ENCODE measurements around the gene CCDC183.
"Not testable (repeated sequence)": the region's sequence is repeated elsewhere in the genome, so short reads cannot be mapped to it uniquely, and the experiment has no call there.

CCDC183 gene

DNA sequence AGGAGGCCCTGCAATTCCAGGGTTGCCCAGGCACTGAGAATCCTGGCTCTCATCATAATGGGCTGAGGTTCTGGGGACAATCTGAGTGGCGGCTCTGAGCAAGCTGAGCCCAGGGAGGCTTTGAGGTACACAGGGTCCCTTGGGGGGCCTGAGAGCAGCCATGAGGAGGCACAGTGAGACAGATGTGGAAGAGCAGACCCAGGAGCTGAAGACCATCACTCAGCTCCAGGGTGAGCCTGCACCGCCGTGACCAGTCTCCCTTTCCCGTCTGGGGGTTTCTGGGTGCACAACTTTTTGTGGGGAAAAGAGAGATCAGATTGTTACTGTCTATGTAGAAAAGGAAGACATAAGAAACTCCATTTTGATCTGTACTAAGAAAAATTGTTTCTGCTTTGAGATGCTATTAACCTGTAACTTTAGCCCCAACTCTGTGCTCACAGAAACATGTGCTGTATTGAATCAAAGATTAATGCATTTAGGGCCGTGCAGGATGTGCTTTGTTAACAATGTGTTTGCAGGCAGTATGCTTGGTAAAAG lies at the start of gene CCDC183:
TSS of gene CCDC183 (plus strand) at position 101 of the 537 bp plus-strand sequence. CDS start at position 161, 60 bp downstream.
- DNase-seq: no peak

DNA sequence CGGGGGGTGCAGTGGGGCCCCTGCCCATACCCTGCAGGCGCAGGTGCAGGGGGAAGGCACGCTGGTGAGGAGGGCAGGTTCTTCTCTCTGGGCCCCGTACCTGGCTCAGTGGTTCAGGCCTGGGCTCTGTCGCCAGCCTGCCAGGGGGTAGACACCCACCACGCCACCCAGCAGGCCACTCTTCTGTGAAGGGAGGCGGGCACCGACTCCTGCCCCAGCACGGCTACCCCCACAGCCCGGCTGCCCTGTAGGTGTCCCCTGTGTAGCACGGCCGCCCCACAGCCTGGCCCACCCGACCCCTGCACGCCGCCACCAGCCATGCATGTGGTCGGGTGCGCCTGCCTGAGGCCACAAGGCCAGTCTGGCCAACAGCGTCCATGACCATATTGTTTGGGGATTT lies 49.5 kb upstream of the CCDC183 start:
- no peak for DNase-seq

DNA sequence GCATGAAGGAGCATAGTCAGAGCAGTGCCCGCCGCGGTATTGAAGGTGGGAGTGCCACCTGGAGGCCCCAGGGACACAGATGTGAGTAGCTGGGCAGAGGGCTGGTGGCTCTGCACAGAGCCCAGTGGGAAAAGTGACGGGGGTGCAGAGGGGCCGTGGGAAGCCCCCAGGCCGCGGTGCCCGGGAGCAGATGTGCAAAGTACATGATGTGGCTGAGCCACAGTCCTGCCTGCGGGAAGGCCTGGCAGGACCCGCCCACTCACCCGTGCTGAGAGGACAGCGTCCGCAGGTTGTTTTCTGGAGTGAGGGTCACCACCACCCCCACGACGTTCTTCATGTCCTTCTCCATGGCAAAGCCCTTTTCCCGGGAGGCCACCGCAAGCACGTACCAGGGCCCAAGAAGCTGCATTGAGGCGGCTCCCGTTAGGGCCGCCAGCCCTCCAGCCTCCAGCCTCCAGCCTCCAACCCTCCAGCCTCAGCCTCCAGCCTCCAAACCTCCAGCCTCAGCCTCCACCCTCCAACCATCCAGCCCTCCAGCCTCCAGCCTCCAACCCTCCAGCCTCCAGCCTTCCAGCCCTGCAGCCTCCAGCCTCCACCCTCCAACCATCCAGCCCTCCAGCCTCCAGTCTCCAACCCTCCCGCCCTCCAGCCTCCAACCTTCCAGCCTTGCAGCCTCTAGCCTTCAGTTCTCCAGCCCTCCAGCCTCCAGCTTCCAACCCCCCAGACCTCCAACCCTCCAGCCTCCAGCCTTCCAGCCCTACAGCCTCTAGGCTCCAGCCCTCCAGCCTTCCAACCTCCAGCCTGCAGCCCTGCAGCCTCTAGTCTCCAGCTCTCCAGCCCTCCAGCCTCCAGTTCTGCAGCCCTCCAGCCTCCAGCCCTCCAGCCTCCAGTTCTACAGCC lies 48.7 kb upstream of the CCDC183 start:
- no peak for DNase-seq

DNA sequence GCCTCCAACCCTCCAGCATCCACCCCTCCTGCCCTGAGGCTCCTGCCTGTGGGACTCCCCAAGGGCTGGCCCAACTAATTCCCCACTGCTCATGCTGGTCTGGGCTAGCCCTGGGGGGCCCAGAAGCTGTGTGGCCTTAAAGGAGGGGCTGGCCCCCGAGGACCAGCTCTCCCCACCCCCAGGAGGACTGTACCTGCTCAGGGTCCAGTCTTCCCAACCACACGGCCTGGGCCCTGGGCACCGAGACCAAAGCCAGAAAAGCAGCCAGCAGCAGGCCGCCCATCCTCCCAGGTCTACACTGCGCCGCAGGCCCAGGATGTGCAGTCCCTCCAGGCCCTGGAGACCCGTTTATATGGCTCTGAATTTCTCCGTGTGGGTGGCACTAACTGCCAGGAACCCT lies 47.9 kb upstream of the CCDC183 start, which contains the start of gene LCN6:
TSS of gene LCN6 (minus strand) at position 325 of the 400 bp plus-strand sequence. CDS start at position 283, 42 bp downstream.
- no peak for DNase-seq

DNA sequence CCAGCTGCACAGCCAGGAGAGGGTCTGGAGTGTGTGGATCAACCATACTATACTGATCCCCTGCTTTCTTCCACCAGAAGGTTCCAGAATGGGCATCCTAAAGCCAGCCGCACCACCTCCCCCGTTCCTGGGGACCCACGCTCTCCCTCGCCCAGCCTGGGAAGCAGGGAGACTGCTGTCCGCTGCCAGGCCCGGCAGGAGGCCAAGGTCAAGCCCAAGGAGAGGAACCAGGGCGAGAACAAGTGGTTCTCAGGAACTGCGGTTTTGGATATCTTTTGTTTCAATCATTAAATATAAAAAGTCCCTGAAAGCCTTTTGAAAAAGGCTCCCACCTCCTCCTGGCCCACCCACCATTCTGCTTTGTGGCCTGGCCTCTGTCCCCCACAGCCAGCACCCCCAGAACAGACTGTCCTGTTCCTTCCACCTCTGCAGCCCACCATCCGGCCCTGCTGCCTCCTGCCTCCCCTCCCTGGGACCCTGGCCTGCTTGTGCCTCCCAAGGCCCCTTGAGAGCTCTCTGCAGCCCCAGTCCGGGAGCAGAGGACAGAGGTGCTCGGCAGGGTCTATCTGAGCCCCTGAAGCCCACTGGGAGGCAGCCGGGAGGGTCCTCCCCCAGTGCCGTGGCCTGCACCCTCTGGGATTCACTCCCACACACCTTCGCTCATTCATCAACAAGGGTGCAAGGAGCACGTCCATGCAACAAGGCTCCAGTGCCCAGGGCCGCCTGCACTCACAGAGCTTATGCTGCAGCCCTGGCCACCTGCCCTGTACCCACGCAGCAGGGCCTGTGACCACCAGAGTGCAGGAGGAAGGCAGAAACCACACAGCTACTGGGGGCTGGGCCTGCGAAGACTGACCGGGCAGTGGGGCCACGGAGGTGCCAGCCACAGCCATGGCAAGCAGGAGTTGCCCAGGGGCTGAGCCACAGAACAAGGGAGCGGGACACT lies 47.2 kb upstream of the CCDC183 start:
- DNase-seq: no peak

DNA sequence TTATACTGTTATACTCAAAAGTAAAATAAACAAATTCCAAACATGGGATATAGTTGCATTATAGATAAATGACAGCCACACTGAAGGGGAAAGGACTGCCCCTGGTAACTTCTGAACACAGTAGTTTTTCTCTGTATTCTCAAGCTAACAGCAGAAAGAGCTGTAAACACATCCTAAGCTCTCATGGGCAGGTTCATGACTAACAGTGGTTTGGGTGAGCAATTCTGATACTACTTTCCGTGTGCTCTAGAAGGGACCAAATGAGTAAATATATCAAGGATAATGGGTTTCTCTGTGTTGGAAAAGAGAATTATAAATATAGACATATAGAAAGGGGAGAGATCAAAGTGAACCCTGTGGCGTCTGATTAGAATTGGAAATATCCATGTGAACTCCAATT lies 45.6 kb upstream of the CCDC183 start:
- DNase-seq: no peak

DNA sequence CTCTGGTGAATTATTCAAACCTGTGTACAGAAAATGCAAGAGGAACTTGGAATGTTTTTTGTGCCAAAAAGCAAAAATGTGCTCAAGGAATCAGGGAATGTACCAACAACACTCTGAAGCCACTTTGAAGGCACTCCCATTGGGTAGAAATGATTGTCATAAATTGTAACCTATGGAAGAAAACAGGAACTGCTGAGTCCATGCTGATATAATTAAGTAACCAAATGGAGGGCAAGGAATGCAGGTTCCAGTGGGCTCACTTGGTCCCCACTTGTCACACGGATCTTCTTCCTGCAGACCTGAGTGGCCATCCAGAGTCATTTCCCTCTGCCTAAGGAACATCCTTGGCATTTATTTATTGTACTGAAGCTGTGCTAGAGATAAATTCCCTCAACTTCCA lies 44.9 kb upstream of the CCDC183 start:
- DNase-seq: no peak

DNA sequence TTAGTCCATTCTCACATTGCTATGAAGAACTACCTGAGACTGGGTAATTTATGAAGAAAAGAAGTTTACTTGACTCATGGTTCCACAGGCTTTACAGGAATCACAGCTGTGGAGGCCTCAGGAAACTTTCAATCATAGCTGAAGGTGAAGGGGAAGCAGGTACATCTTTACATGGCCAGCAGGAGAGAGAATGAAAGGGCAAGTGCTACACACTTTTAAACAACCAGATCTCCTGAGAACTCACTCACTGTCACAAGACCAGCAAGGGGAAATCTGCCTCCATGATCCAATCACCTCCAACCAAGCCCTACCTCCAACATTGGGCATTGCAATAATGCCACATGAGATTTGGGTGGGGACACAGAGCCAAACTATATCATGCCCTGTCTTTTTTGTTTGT lies 44.3 kb upstream of the CCDC183 start:
- no peak for DNase-seq

DNA sequence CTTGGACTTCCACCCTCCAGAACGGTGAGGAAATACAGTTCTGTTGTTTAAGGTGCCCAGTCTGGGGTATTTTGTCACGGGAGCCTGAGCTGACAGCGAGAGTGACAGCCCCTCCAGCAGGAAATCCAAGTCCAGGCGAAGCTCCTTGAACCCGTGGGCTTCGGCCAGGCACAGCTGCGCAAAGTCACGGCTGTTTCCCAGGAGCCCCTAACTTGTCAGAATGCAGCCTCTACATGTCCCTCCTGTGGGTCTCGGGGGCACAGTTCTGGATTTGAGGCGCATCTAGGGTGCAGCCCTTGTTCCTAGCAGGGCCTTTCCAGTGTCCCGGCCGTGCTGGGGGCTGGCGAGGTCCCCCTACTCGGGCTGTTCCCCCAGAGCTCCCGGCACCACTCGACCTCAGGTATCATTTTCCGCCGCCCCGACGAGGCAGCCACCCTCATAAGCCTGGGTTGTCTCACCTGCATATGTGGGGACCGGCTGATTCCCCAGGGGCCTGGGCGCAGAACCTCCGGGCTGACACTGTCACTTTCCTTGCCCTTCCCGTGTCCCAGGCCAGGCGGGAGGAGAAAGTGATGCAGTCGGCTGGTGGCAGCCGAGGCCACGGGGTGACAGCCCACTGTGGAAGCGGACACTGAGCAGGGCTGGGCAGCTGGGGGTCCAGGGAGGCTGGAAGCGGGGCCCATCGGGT lies 42.6 kb upstream of the CCDC183 start:
- peak; percentile 15 for DNase-seq

DNA sequence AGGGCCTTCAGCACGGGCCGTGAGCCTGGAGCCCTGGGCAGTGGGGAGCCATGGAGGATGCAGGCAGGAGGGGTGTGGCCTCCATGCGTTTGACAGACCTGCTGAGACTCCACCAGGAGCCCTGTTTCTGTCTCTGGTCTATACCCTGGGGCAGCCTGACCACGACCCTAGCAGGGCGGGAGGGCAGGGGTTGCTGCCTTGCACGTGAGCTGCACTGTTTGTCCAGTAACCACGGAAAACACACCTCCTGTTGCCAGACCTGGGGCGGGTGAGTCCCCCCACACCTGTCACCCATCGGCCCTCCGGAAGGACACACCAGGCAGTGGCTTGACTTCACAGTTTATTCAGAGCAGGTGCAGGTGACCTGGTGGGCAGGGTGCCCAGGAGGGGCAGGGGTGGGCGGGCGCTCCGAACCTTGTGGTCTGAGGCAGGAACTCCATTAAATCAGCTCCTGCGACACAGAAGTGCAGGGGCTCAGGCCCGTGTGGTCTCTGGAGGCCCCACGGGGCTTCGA lies 42.0 kb upstream of the CCDC183 start:
- DNase-seq: no peak

DNA sequence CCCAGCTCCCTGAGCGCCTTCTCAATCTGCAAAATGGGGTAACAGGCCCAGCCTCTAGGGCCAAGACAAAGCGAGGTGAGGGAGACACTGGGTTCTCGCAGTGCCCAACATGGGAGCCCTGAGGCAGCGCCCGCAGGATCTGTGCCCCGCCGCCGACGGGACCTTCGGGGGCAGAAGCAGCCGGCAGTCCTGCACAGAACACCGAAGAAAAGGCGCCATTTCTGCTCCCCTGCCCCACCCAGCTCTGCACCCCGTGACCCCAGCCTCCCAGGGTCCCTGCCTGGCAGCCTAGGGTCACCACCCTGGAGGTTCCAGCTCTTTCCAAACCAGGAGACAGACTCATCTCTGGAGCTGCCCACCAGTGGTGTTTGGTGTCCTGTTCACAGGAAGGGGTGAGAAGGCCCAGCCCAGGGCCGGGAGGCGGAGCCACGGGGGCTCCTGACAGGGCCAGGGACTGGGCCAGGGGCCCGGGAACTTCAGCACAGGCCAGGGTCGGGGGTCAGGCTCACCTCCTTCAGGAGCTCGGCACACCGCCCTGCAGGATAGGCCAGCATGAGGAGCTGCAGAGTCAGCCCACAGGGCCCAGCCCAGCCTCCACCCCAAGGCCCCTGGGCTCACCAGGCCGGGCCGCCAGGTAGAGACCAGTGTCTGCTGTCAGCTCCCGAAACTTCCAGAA lies 41.4 kb upstream of the CCDC183 start:
- peak; percentile 13 for DNase-seq

DNA sequence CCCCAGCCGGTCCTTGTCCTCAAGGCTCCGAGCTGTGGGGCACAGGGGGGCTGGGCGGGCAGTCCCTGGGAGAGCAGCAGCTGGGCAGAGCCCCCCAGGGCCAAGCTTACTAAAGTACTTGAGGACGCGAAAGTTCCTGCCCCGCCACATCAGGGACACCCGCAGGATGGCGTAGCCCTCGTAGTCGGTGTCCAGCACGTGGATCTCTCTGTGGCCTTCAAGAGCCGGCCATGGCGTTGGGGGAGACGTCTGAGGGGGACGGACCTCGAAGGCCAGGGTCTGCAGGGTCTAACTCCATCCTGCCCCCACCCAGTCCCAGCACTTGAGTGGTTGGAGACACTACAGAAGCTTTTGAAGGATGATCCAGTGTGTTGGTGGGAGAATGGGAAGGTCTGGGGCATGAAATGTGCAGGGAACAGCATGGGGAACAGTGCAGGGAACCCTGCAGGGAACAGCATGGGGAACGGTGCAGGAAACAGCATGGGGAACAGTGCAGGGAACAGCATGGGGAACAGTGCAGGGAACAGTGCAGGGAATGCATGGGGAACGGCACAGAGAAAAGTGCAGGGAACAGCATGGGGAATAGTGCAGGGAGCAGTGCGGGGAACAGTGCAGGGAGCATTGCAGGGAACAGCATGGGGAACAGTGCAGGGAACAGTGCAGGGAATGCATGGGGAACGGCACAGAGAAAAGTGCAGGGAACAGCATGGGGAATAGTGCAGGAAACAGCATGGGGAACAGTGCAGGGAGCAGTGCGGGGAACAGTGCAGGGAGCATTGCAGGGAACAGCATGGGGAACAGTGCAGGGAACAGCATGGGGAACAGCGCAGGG lies 40.6 kb upstream of the CCDC183 start:
- not testable (repeated sequence) for DNase-seq

DNA sequence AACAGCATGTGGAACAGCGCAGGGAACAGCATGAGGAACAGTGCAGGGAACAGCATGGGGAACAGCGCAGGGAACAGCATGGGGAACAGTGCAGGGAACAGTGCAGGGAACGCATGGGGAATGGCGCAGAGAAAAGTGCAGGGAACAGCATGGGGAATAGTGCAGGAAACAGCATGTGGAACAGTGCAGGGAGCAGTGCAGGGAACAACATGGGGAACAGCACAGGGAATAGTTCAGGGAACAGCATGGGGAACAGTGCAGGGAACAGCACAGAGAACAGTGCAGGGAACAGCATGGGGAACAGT lies 40.1 kb upstream of the CCDC183 start:
- DNase-seq: no peak

DNA sequence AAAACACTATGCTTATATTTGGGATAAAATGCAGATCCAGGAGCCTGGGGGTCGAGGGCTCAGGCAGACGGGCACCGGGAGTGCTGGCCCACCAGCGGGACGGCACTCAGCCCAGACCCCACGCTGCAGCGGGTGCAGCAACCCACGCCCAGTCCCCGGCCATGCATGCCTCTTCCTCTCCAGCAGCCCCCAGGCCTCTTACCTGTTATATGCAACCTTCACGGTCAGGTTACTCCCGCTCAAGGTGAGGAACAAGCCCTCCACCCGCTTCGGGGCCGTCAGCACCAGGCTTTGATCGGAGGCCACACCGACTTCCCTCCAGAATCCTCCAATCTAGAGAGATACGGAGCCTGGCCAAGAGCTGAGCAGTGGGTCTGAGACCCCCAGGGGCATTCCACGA lies 39.3 kb upstream of the CCDC183 start:
- no peak for DNase-seq

DNA sequence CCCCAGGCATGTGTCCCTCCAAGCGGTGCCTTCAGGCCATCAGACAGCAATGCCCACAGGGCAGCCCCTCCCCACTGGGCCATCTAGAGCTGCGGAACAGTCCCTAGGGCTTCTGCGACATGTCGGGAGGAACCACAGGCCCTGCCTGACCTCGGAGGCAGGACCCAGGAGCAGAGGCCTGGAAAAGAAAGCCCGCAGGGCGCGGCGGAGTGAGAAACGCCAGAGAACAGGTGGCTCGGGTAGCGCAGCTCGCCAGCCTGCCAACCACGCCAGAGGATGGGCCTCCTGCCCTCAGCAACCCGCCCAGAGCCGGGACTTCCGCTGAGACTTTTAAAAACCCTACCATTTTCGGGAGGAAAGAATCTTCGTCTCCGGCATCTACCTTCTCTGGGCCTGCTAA lies 38.8 kb upstream of the CCDC183 start:
- DNase-seq: peak; percentile 14

DNA sequence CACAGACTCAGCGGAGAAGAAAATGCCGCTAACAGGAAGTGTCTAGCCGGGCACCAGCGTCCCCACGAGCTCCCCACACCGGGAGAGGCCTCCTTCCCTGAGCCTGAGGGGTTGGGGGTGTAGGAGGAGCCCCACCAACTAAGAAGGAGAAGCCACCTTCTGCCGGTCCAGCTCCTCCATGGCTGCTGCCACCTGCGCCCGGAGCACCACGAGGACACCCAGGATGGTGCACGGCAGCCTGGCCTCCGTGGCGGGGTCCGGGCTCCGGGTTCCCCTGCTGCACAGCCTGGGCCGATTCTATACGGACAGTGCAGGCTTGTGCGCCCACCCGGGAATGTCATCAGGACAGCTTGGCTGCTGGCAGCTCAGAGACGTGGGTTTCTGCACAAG lies 38.4 kb upstream of the CCDC183 start:
- no peak for DNase-seq

DNA sequence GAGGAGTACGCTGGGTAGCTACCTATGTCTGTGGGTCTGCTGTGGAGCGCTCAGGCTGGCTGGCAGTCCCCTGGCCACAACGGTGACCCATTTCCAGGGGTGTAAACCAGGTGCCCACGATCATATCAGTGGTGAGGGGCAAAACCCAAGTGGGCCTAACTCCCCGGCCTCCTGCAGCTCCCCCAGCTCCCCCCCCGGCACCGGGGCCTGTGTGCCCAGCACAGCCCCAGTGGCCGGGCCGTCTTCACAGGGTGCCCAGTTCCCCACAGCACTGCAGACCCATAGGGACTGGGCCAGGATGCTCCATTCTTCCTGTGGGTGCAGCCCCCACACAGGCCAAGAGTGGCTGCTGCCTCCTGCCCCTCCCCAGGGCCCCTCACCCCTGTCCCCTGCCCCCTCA lies 37.1 kb upstream of the CCDC183 start:
- no peak for DNase-seq

DNA sequence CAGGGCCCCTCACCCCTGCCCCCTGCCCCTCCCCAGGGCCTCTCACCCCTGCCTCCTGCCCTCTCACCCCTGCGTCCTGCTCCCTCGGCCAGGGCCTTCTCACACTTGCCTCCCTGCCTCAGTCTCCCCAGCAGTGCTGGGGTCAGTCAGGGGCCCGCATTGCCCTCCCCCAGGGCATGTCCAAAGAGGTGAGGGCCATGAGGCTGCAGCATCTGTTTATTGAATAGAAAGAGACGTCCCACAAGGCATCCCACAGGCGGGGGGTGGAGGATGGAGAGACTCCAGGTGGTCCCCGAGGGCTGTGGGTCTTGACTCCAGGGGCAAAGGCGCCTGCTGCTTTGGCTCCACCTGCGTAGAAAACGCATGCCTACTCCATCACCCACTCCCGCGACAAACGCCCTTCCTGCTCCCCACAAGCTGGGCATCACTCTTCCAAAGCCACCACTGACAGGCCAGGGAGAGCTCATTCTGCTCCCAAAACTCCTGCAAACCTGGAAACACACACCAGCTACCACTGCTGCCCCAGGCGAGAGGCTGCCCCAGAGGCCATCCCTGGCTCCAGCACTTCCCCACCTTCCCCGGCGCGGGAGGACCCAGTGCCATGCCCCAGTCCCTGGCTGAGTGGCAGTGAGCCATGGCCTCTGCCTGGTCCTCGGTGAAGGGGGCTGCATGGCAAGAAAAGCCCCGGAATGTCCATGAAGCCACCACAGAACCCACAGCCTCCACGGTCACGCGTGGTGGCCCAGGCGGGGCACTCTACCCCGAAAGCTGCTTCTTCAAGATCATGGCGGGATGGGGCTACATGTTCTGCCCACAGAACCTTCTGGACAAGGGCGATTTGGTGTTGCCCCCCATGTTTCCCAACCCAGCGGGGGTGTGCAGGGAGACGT lies 36.5 kb upstream of the CCDC183 start:
- no peak for DNase-seq

DNA sequence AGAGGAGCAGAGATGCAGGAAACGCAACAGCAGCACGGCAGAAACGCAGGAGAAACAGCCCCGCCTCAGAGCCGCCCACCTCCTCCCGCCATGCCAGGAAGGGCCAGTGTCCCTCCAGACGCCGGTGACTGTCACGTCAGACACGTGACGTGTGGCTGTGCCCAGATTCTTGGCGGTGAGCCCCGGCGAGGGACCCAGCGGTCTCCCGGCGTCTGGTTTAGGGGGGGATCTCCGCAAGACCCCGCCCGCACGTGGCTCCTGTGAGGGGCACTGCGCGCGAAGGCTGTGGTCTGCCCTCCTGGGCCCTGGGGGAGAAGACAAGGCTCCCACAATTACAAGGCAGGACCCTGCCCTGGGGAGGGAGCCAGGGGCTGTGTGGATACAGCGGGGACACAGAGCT lies 35.7 kb upstream of the CCDC183 start:
- no peak for DNase-seq

All from activated CD8-positive, alpha-beta memory T cell treated with anti-CD3 and anti-CD28 coated beads, Interleukin-2, amount 50 U/mL, for 4 hours (primary cell).